Suprapubic skin (tissue), 4 donors: ENCODE measurements around the gene KRTAP10-7.

Experiments used
- EP300 ChIP-seq: sonication (generic); formaldehyde crosslinking; IDR thresholded peaks from one replicate; pipeline ENCODE4 v1.6.1; 2017; ENCODE audit warnings: antibody characterized with exemption
- POLR2A ChIP-seq, 2 donors: fragments of 450-650 bp; IDR thresholded peaks; one replicate each; pipeline ENCODE4 v1.6.1; 2017; ENCODE audit warnings: antibody characterized with exemption in 2 of 2, mild to moderate bottlenecking in 2 of 2, moderate library complexity in 2 of 2
- POLR2AphosphoS5 ChIP-seq, 3 donors: sonication (generic); formaldehyde crosslinking; IDR thresholded peaks; one replicate each; pipeline ENCODE4 v1.6.1; 2017; ENCODE audit warnings: antibody characterized with exemption in 3 of 3
- TF ChIP-seq, protein P1 (sequence below), 2 donors: fragments of 200-600 bp in 1 of 2; fragments of 450-650 bp in 1 of 2; sonication (generic) in 1 of 2; IDR thresholded peaks; one replicate each; pipeline ENCODE4 v1.5.1; 2016 to 2019; ENCODE audit warnings: antibody characterized with exemption in 2 of 2, mild to moderate bottlenecking in 1 of 2, moderate library complexity in 1 of 2

- TF ChIP-seq, protein P1, sequence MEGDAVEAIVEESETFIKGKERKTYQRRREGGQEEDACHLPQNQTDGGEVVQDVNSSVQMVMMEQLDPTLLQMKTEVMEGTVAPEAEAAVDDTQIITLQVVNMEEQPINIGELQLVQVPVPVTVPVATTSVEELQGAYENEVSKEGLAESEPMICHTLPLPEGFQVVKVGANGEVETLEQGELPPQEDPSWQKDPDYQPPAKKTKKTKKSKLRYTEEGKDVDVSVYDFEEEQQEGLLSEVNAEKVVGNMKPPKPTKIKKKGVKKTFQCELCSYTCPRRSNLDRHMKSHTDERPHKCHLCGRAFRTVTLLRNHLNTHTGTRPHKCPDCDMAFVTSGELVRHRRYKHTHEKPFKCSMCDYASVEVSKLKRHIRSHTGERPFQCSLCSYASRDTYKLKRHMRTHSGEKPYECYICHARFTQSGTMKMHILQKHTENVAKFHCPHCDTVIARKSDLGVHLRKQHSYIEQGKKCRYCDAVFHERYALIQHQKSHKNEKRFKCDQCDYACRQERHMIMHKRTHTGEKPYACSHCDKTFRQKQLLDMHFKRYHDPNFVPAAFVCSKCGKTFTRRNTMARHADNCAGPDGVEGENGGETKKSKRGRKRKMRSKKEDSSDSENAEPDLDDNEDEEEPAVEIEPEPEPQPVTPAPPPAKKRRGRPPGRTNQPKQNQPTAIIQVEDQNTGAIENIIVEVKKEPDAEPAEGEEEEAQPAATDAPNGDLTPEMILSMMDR (IDR thresholded peaks at IDR 0.05) = no peak
- TF ChIP-seq EP300 (no peak), POLR2A (IDR thresholded peaks at IDR 0.05) (no peak), POLR2AphosphoS5 (IDR thresholded peaks at IDR 0.05) (no peak)
These were observed 24.4 kb upstream of the KRTAP10-7 start for GRCh38 chr21:44576025-44576420.
